K562 (cell line): ENCODE results near the gene PLSCR5. TPM values are rescaled to one million over a fixed set of nuclear protein-coding genes. Genes with fewer than 3 reads are reported as not detected.

Experiments used
- ATAC-seq: fragments of 200-7000 bp; cut with Tn5 transposase; 3 replicates; pipeline ENCODE4 v1.9.1; 2020; ENCODE audit warnings: moderate library complexity
- BruUV-seq: library from RNA; stranded (reverse); fragments of 400-500 nt; replicated peaks from 2 replicates; lab custom pipeline; 2021; lab: Mats Ljungman, UMichigan
- CTCF ChIA-PET: fragments of 300-600 bp; formaldehyde crosslinking; extraction: SDS; loops from one replicate; lab custom pipeline; 2021; ENCODE audit warnings: low intra/inter-chr PET ratio; lab: Yijun Ruan, JAX
- POLR2A ChIA-PET: fragments of 300-600, 350-650 bp; sonication (Branson Sonifier 250); formaldehyde crosslinking; extraction: SDS; loops from one replicate; lab custom pipeline; 2021; ENCODE audit warnings: antibody characterized with exemption, inconsistent platforms; lab: Yijun Ruan, JAX
- DNase-seq, 4 experiments: peaks; one replicate each; pipeline versions ENCODE4 v3.0.0 to v3.0.0-alpha.2; 2011 to 2018; ENCODE audit warnings: low spot score in 3 of 4, mixed read lengths in 3 of 4; ENCODE audit errors: extremely low read depth in 1 of 4
- FAIRE-seq: peaks from 2 replicates; lab custom pipeline; 2011; peaks lifted over from hg19 to GRCh38; lab: Jason Lieb, UNC
- H2AFZ ChIP-seq: 2 replicates; pipeline ENCODE4 v1.6.0; 2011; ENCODE audit warnings: low read depth, low read length, control low read depth, inconsistent platforms
- H3K27ac ChIP-seq: fragments of 200-600 bp; 3 replicates; pipeline ENCODE4 v1.8.0; 2011; ENCODE audit warnings: low read depth, mild to moderate bottlenecking, control low read depth, inconsistent platforms, low read length, moderate library complexity, mixed read lengths; ENCODE audit errors: extremely low read depth
- H3K27me3 ChIP-seq, 2 experiments: fragments of 300-600 bp in 1 of 2; 2 replicates in 1 of 2; 3 replicates in 1 of 2; pipeline versions ENCODE4 v1.6.0 to v1.8.0; 2011; ENCODE audit warnings: inconsistent platforms in 2 of 2, low read length in 2 of 2, mild to moderate bottlenecking in 1 of 2, mixed read lengths in 1 of 2, moderate library complexity in 1 of 2; ENCODE audit not compliant: control insufficient read depth in 2 of 2, insufficient read depth in 2 of 2
- H3K36me3 ChIP-seq: fragments of 300-600 bp; 3 replicates; pipeline ENCODE4 v1.8.0; 2011; ENCODE audit warnings: mild to moderate bottlenecking, low read length, inconsistent platforms; ENCODE audit not compliant: control insufficient read depth, insufficient read depth
- H3K4me1 ChIP-seq, 2 experiments: fragments of 200-600 bp in 1 of 2; replicated peaks in 1 of 2; 2 replicates in 1 of 2; 3 replicates in 1 of 2; pipeline versions ENCODE4 v1.5.1 to v1.8.0; 2011; ENCODE audit warnings: inconsistent platforms in 2 of 2, low read length in 2 of 2, mild to moderate bottlenecking in 1 of 2, mixed read lengths in 1 of 2, moderate library complexity in 1 of 2; ENCODE audit not compliant: control insufficient read depth in 2 of 2, insufficient read depth in 2 of 2
- H3K4me2 ChIP-seq: 2 replicates; pipeline ENCODE4 v1.6.1; 2011; ENCODE audit warnings: low read length, control low read depth, inconsistent platforms, mixed read lengths; ENCODE audit not compliant: insufficient read depth
- H3K4me3 ChIP-seq: fragments of 200-600 bp; sonication (generic), shearing (Covaris generic); 2 replicates; pipeline ENCODE4 v1.5.1; 2016; ENCODE audit warnings: control low read depth, inconsistent platforms
- H3K79me2 ChIP-seq: fragments of 200-600 bp; 3 replicates; pipeline ENCODE4 v1.8.0; 2011; ENCODE audit warnings: low read length, inconsistent platforms; ENCODE audit not compliant: control insufficient read depth, insufficient read depth
- H3K9ac ChIP-seq, 2 experiments: 2 replicates each; pipeline versions ENCODE4 v1.6.0 to v1.6.1; 2011; ENCODE audit warnings: low read depth in 2 of 2, low read length in 2 of 2, control low read depth in 1 of 2, inconsistent platforms in 1 of 2, mild to moderate bottlenecking in 1 of 2, mixed read lengths in 1 of 2; ENCODE audit not compliant: insufficient read depth in 1 of 2
- H3K9me1 ChIP-seq: one replicate; pipeline ENCODE4 v1.6.0; 2011; ENCODE audit warnings: inconsistent platforms, mild to moderate bottlenecking, low read length, moderate library complexity; ENCODE audit not compliant: control insufficient read depth, insufficient read depth
- H3K9me3 ChIP-seq: replicated peaks from 2 replicates; pipeline ENCODE4 v1.5.1; 2011; ENCODE audit warnings: low read depth, low read length, inconsistent platforms; ENCODE audit not compliant: control insufficient read depth, insufficient read depth
- H4K20me1 ChIP-seq: replicated peaks from 2 replicates; pipeline ENCODE4 v1.6.1; 2011; ENCODE audit warnings: low read length, inconsistent platforms, mixed read lengths; ENCODE audit not compliant: control insufficient read depth, insufficient read depth
- ATF1 ChIP-seq, 2 experiments: fragments of 450-650 bp in 1 of 2; IDR thresholded peaks; 2 replicates each; pipeline ENCODE4 v1.6.1; 2016; ENCODE audit warnings: missing compliant biosample characterization in 1 of 2, missing genetic modification characterization in 1 of 2
- CBFB ChIP-seq: sonication (generic); formaldehyde crosslinking; IDR thresholded peaks from 2 replicates; pipeline ENCODE4 v1.4.0; 2020; ENCODE audit warnings: mild to moderate bottlenecking, missing genetic modification reagents
- CREB3 ChIP-seq: fragments of 450-650 bp; conservative IDR thresholded peaks from 2 replicates; pipeline ENCODE4 v1.6.1; 2016; ENCODE audit warnings: missing genetic modification characterization, low read depth, mild to moderate bottlenecking, missing compliant biosample characterization, moderate library complexity
- CTCFL ChIP-seq: IDR thresholded peaks from 2 replicates; pipeline ENCODE4 v1.6.1; 2011; ENCODE audit warnings: borderline replicate concordance, low read depth, mild to moderate bottlenecking, moderate library complexity, low read length; ENCODE audit not compliant: insufficient read depth, poor library complexity, severe bottlenecking
- POU5F1 ChIP-seq: fragments of 150-350 bp; IDR thresholded peaks from 2 replicates; pipeline ENCODE4 v1.6.1; 2014; ENCODE audit warnings: borderline replicate concordance, low read length, low read depth, mild to moderate bottlenecking; ENCODE audit not compliant: partially characterized antibody
- SAFB2 ChIP-seq: fragments of 200-400 bp; formaldehyde crosslinking; IDR thresholded peaks from 2 replicates; pipeline ENCODE4 v1.6.1; 2018; ENCODE audit warnings: borderline replicate concordance, low read length, low read depth, moderate library complexity; ENCODE audit not compliant: severe bottlenecking
- XRCC4 ChIP-seq: IDR thresholded peaks from one replicate; pipeline ENCODE4 v1.6.1; 2011; ENCODE audit not compliant: insufficient read depth, insufficient read length; ENCODE audit errors: extremely low read depth
- ZNF12 ChIP-seq: sonication (generic); formaldehyde crosslinking; IDR thresholded peaks from 2 replicates; pipeline ENCODE4 v1.4.0; 2020; ENCODE audit warnings: mild to moderate bottlenecking, missing genetic modification reagents
- WGBS: fragments of 100-300 bp; shearing (Covaris generic); methylation state at CpG from one replicate; pipeline ENCODE4 v1.1.6; 2016; ENCODE audit warnings: low coverage, mixed read lengths; ENCODE audit not compliant: insufficient coverage; ENCODE audit errors: missing lambda C conversion rate; 5-methylcytosine and 5-hydroxymethylcytosine counted together
- in situ Hi-C: fragments of 300-500 bp; cut with MboI; formaldehyde crosslinking; loops from 4 replicates; pipeline ENCODE4 v1.15.0; 2018; ENCODE audit warnings: inconsistent platforms, mixed read lengths
- intact Hi-C: fragments of 100-400 bp; cut with micrococcal nuclease; formaldehyde crosslinking; loops from 2 replicates; pipeline ENCODE4 v1.14.2; 2022
- polyA plus RNA-seq, 8 experiments: library from polyadenylated mRNA; depleted of rRNA in 4 of 8; stranded (reverse) in 5 of 8; unstranded in 3 of 8; fragments of >200 nt; fragmentation: Nextera tagmentation in 2 of 8; fragmentation: Illumina TruSeq in 1 of 8; extraction: Ambion mirVana in 2 of 8; extraction: Trizol in 1 of 8; gene quantifications; 2 replicates each; pipeline versions ENCODE4 v1.2.1 to v1.2.3, GENCODE V29; 2011 to 2014; ENCODE audit warnings: inconsistent platforms in 1 of 8, missing spikeins in 1 of 8
- total RNA-seq, 7 experiments: library from RNA; depleted of rRNA in 6 of 7; stranded (reverse); fragments of >200 nt in 6 of 7; fragmentation: Illumina TruSeq in 2 of 7; extraction: Trizol in 2 of 7; gene quantifications; 2 replicates each; pipeline versions ENCODE4 v1.2.1 to v1.2.3, GENCODE V29; 2011 to 2021; ENCODE audit warnings: low replicate concordance in 1 of 7

PLSCR5 gene
- total and polyA plus RNA-seq, 9 of the 15 experiments (the other 6 are each of a cell fraction or from before 2014, with no cell fraction given): not detected

- Histone ChIP-seq H3K9me3 (no peaks in the 10 kb centered on the region), H3K4me2 (no peak overlapping the region), H3K4me1 (peaks cover 4 to 20% of the 10 kb centered on the region in 2 experiments; a peak in 4 of 5 replicates), H2AFZ (no peak overlapping the region), H4K20me1 (0 out of 2 replicates have a peak, but pooled peaks cover 5% of the 10 kb centered on the region), H3K27me3 (no peaks in the 10 kb centered on the region), H3K4me3 (no peak overlapping the region), H3K36me3 (peaks cover 6% of the 10 kb centered on the region; the same call in 2 of the 3 replicates), H3K79me2 (peaks cover 39% of the 10 kb centered on the region), H3K9me1 (no peaks in the 10 kb centered on the region), H3K9ac (no peak overlapping the region), H3K27ac (no peak overlapping the region)
- 11% methylated on average over 1 of the region's 1 CpG for WGBS
- no peak for TF ChIP-seq CREB3 (tag)
- no peak for TF ChIP-seq ZNF12 (CRISPR knock-in tag)
- TF ChIP-seq CTCFL: no peak
- TF ChIP-seq XRCC4: no peak
- no peak for TF ChIP-seq POU5F1
- no peak for TF ChIP-seq ATF1 (CRISPR knock-in tag; IDR thresholded peaks at IDR 0.05)
- TF ChIP-seq ATF1 (tag; IDR thresholded peaks at IDR 0.05): no peak
- no peak for TF ChIP-seq SAFB2
- no peak for TF ChIP-seq CBFB (CRISPR knock-in tag)
- intact Hi-C loops: no loop called here
- FAIRE-seq: no peak
- no peak for ATAC-seq
- BruUV-seq: no TSS peak
- in situ Hi-C loops: no loop called here
- DNase-seq: no peak
- ChIA-PET POLR2A (no interaction called here), CTCF (no interaction called here)
Observed at GRCh38 chr3:146546366-146546965, 58.7 kb downstream of the PLSCR5 start.
